Measurements from ENCODE around the gene CTU2.

The CTU2 gene

GRCh38 chr16:88697116-88697830 is 9.0 kb upstream of the CTU2 start:
- no peak for DNase-seq (ENCODE audit: low read depth)

- DNase-seq (ENCODE audit: low read depth) = no peak
These were observed 8.3 kb upstream of the CTU2 start for GRCh38 chr16:88697831-88698615.

DNA sequence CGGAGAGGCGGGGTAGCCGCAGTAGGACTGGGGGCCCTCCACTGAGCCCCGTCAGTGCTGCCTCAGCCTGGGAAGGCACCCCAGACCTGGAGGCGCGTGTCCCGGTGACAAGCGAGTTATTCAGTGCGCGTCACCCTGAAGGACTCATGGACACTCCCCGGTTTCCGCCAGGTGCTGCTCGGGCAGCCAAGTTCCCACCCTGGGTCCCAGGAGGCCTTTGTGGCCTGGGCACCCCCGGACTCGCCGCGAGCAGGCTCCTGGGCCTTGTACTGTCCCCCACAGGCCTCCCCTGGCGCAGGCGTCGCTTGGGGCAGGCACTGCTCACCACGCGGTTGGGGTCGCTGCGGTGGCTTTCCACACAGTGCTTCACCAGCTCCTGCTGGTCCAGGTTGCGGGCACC is 7.7 kb upstream of the CTU2 start:
- no peak for DNase-seq (ENCODE audit: low read depth)

DNA sequence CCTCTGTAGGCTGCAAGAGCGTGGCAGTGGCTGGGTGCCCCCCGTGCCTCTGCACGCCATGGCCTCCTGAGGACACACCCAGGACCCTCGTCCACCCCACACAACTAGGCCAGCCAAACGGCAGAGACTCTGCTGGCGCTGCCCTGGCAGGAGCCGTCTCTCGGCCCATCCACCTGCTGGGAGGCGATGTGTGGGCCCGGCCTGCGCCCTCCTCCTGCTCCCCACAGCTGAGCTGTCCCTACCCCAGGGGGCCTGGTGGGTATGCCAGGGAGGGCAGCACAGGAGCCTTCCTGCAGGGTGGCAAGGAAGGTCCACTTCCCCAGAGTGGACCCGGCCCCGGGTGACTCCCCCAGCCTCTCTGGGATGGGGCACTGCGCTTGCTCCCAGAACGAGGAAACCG is 7.1 kb upstream of the CTU2 start:
- DNase-seq (ENCODE audit: low read depth) = no peak

DNA sequence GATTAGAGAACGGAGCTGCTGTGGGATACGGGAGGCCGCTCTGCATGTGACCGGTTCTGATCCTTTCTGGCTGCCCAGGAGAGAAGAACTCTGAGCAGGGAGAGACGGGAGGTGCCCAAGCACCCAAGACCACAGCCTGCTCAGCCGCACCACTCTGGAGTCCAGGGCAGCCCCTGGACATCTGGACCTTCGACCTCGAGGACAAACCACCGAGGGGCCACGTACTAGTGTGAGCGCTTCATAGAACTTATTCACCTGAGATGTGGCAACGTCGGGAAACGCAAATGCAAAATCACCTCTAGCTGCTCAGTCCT is 6.0 kb upstream of the CTU2 start:
- no peak for DNase-seq (ENCODE audit: low read depth)

GRCh38 chr16:88700636-88701482 is 5.4 kb upstream of the CTU2 start:
- DNase-seq (ENCODE audit: low read depth) = peak; percentile 99

DNA sequence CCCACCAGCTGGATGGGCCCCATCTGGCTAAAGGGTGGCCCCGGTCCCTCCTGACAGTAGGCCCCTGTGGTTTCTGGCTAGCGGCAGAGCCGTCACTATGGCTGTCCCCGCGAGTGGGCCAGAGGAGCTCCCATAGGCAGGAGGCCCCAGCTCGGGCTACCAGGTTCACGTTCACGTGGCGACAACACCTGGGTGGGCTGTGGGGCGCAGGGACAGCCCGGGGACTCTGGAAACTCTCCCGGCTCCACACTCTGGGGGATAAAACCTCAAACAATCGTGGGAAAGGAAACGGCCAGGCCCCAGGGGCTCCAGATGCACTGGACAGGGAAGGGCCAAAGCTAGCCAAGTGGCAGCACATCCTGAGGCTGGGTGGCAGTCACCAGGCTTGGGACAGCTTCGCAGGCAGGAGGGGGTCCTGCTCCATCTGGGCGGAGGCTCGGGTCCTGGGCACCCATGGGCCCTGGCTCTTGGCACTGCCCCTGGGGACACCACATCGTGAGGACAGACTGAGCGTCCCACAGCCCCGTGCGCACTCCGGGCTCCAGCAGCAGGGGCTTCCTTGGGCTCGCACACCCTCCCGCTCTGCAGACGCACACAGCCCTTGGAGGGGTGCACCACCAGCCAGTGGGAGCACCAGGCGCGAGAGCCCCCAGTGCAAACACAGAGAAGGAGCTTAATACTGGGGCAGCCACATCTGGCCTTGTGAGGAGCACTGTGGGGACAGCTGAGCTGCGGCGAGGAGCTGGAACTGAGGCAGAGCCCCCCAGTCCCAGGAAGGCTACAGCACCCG is 4.5 kb upstream of the CTU2 start:
- DNase-seq (ENCODE audit: low read depth) = no peak

DNA sequence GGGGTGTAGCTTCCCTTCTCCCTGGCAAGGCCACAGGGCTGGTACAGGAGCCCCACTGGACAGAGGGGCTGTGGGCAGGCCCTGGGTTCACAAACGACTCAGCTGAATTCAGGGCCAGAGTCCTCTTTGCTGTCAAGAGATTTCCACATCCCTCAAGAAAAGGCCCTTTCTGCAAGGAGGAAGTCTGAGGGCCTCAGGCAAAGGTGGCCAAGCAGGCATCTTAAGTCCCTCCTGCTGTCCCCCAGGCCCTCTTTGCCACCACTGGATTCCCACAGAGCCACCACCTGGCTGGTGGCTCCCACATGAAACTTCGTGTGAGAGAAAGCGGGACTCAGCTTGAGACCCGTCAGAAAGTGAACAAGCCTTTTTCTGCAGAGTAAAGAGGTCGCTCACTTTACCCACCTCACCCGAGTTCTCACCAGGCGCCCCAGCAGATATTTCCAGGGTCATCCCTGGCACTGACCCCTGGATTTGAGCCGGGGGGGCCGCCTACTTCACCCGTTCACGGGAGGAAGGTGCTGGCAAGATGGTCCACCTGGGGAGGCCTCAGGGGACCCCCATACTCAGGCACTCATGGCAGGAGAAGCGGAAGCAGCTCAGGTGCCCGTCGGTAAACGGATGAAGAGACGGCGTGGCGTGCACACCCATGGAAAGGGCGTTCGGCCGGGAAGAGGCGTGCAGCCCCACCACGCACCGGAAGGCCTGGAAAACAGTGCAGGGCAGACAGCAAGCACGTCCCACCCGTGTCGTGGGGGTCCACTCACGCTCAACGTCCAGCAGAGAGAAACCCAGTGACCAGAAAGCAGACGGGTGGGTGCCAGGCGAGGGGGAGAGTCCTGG is 3.7 kb upstream of the CTU2 start:
- no peak for DNase-seq (ENCODE audit: low read depth)

DNA sequence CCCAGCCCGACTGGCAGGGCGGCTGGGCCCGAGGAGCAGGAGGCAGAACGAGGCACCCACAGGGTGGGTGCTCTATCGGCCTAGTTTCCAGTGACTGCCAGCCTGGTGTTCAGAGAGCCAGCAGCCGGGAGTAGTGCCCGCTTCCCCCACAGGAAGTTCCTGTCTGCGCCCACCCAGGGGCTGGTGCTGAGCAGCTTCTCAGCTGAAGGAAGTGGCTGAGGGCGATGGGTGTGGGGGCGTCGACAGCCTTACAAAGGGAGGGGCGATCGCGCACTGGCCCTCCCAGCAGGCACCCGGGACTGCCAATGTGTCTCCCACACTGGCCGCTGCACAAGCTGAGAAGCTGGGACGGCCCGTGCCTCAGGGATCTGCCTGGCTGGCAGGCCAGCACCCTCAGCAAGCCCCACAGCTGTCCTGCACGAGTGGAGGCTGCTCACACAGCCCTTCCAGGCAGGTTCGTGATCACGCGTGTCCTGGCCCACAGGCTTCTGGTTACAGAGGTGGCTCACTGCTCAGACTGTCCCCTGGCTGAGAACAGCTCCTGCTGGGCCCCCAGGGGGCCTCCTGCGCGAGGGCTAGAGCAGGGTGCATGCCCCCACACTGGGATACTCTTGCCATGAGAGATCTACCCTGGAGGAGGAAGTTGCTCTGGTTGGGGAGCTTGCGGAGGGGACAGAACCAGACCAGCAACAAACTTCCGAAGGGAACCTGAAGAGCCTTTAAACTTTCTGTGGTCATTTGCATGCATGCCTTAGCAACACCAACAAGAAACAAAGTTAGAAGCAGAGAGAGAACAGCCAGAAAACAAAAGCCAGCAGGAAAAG is 2.6 kb upstream of the CTU2 start:
- DNase-seq (ENCODE audit: low read depth) = peak; percentile 75

DNA sequence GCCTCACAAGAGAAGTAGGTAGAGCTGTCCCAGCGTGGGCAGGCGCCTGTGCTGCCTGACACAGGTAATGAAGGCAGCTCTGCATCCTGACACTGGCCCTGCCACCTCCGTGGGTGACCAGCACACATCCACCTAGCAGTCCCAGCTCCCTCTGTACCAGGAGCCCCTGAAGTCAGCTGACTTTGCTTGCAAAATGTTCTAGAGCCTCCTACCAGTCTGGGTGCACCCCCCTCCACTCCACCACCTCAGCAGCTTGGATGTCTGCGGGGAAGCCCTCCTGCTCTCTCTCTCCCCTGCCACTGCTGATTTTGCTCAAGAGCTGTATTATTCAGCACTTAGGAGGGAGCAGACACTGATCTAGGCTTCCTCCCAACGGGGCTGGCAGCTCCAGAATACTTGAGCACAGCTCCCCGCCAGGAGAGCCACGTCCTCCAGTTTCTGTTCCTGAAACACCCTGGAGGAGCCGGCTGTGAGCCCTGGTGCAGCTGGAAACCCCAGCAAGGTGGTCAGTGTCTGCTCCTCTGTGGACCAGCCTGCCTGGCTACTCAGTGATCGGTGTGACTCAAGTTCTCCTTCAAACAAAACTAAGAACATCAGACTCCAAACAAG is 1.1 kb upstream of the CTU2 start:
- DNase-seq (ENCODE audit: low read depth) = no peak

DNA sequence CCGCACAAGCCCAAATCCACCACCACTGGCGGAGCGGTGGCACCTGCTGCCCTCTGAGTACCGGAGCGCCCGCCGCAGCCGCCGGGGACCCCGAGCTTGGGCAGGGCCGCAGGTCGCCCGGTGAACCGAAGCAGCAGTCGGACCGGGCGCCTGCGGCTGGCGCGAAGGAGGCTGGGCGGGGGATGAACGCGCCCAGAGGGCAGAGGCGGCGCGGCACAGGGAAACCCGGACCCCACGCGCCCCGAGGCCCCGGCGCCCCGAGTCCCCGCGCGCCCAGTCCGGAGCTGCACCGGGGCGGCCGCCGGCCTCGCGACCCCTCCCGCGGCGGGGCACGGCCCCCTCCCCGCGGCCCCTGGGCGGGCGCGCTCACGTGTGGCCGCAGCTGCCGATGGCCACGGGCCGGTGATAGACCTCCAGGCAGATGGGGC is 488 bp upstream of the CTU2 start:
- no peak for DNase-seq (ENCODE audit: low read depth)

DNA sequence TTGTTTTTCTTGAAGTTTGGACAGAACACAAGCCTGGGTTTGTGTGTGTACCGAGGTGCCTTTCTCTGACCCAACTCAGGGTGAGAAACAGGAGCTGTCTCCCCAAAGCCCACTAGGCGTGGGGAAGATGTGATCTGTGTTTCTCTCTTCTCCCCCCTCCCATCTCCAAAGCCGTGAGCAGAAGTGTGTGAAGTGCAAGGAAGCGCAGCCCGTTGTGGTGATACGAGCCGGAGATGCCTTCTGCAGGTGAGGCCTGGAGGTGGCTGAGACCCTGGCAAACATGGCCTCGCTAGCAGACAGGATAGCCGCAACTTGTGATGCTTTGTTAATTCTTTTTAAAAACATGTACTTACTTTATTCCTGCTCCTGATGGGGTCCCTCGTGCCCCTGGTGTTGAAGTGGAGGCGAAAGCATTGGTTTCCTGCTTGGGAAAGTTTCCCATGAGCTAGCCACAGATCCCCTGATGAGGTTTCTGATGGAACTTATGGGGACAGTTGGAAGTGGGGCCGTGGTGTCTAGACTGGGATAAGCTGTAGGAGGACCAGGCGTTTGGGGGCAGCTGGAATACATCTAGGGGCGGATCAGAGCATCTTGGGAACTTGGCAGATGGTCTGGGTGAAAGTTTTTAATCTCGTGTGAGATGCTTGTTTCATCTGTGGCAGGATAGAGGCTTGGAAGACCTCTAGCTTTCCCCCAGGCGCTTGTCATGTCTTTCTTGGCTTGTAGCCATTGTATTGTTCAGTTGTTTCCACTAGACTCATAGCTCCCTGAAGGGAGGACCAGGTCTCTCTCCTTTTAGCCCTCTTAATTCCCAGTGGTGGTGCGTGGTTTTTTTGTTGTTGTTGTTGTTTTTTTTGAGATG is 893 bp downstream of the CTU2 start:
- no peak for DNase-seq (ENCODE audit: low read depth)

DNA sequence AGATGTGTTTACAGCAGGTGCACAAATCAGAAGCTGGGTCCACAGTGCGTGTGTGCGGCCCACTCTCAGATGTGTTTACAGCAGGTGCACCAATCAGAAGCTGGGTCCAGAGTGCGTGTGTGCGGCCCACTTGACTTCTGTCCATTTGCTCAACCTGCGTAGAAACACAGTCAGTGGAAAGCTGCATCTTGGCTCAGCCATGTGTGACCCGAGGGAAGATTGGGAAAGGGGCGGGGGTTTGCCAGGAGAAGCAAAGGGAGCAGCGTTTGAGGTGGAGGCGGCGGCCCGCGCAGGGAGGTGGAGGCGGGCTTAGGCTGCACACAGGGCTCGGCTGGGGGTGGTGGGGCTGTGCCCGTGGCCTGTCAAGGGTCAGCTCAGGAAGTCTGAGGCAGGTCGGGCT is 4.3 kb downstream of the CTU2 start:
- DNase-seq (ENCODE audit: low read depth) = no peak

GRCh38 chr16:88711750-88712340 is 5.5 kb downstream of the CTU2 start:
- no peak for DNase-seq (ENCODE audit: low read depth)

GRCh38 chr16:88712362-88712979 is 6.2 kb downstream of the CTU2 start:
- DNase-seq (ENCODE audit: low read depth) = no peak

DNA sequence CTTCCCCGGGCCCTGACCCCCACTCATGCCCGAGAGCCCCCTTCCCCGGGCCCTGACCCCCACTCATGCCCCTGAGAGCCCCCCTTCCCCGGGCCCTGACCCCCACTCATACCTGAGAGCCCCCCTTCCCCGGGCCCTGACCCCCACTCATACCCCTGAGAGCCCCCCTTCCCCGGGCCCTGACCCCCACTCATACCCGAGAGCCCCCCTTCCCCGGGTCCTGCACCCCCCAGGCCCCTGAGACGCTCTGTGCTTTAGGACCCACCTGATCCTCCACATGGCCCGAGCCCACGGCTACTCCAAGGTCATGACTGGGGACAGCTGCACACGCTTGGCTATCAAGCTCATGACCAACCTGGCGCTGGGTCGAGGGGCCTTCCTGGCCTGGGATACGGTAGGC is 6.8 kb downstream of the CTU2 start:
- DNase-seq (ENCODE audit: low read depth) = no peak

DNA sequence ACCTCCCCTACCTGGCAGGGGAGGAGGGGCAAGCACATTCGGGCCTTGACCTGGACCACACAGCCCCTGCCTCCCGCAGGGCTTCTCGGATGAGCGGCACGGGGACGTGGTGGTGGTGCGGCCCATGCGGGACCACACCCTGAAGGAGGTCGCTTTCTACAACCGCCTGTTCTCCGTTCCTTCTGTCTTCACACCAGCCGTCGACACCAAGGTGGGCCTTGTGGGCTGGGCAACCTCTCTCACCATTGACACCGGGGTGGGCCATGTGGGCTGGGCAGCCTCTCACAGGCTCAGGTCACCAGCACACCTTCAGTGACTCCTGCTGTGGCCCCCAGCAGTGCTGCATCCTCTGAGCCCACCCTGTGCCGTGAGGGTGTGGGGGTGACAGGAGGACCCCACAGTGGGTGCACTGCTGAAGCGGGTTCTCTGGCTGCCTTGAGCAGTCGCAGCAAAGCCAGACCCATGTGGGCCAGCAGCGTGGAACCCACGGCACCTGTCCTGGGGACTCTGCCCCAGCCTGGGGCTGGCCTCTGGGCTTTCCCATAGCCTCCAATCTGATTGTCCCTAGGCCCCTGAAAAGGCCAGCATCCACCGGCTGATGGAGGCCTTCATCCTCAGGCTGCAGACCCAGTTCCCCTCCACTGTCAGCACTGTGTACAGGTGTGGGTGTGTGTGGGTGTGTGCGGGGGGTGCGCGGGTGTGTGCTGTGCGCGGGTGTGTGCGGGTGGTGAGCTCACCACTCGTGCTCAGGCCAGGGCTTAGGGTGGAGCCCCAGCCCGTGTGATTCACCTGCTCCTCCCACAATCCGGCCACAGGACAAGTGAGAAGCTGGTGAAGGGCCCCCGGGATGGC is 7.5 kb downstream of the CTU2 start:
- DNase-seq (ENCODE audit: low read depth) = no peak

All from activated gamma-delta T cell treated with anti-CD3 and anti-CD28 coated beads, Interleukin-2, amount 50 U/mL, for 16 hours (primary cell).